Fibroblast of mammary gland (primary cell): ENCODE data around the gene BHLHE41.
A peak's percentile ranks its signal among the peaks of the same experiment; 100 is the strongest.

Experiments
- DNase-seq: peaks from one replicate; pipeline ENCODE4 v3.0.0-alpha.2; 2010; ENCODE audit warnings: low read depth
- H3K4me3 ChIP-seq: 2 replicates; pipeline ENCODE4 v1.5.1; 2011; ENCODE audit warnings: low read depth, mild to moderate bottlenecking, low read length, moderate library complexity; ENCODE audit not compliant: control insufficient read depth
- CTCF ChIP-seq: conservative IDR thresholded peaks from 2 replicates; pipeline ENCODE4 v1.5.1; 2011; ENCODE audit warnings: low read depth, low read length, inconsistent platforms; ENCODE audit not compliant: control insufficient read depth, insufficient read depth

Gene BHLHE41

GRCh38 chr12:26088998-26089397 lies 35.8 kb downstream of the BHLHE41 start:
- no peak for TF ChIP-seq CTCF
- DNase-seq, result no peak

GRCh38 chr12:26086936-26087335 lies 37.9 kb downstream of the BHLHE41 start:
- H3K4me3 ChIP-seq, result no peak overlapping the region
- no peak for DNase-seq
- no peak for TF ChIP-seq CTCF

More at GRCh38 chr12:26088998-26089397, 35.8 kb downstream of the BHLHE41 start:
- H3K4me3 ChIP-seq, result no peak overlapping the region

- no peak for TF ChIP-seq CTCF
- no peak for DNase-seq
- no peak overlapping the region for H3K4me3 ChIP-seq
Observed at GRCh38 chr12:26080911-26081310, 43.9 kb downstream of the BHLHE41 start.

DNA sequence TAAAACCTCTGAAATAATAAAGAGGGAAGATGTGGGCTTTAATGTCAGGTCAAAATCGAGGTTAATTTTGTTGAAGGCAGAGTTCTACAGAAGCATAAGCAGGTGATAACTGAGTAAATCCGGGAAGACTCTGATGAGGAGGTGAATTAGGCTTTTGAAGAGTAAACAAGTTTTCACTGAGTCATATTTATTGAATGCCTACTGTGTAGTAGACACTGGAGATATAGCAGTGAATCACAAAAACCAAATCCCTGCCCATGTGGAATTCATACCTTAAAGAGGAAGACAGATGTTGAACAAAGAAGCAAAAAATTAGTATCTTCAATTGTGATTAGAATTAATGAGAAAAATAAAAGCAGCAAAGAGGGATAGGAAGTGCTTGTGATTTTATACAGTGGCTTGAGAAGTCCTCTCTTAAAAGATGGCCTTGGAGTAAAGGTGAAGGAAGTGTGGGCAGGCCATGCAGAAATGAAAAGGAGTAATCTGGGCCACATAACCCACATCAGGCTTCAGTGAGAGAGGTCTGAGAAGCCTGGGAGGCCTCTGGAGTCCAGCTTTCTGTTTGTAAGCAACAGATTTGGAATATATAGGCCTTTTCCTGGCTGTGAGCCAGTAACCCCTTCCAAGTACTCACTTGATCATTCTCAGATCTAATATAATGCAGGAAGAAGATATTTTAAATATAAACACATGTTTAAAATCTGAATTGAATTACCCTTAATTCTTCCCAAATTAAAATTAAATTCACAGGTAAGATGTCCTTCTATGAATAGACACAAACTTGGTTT lies 46.7 kb downstream of the BHLHE41 start:
- TF ChIP-seq CTCF, result no peak
- peak; percentile 43 for DNase-seq
- no peak overlapping the region for H3K4me3 ChIP-seq
